BLaER1 (cell line): Measurements from ENCODE around the gene RPS5.
"Not testable (repeated sequence)": the region's sequence is repeated elsewhere in the genome, so short reads cannot be mapped to it uniquely, and the experiment has no call there.

Experiments
- H3K27ac ChIP-seq: shearing (Covaris generic); formaldehyde crosslinking; 2 replicates; pipeline ENCODE4 v1.8.1; 2022
- H3K27me3 ChIP-seq: shearing (Covaris generic); formaldehyde crosslinking; 2 replicates; pipeline ENCODE4 v1.8.1; 2022
- H3K36me3 ChIP-seq: shearing (Covaris generic); formaldehyde crosslinking; 2 replicates; pipeline ENCODE4 v1.8.1; 2022
- H3K4me1 ChIP-seq: shearing (Covaris generic); formaldehyde crosslinking; 2 replicates; pipeline ENCODE4 v1.8.1; 2022
- H3K4me2 ChIP-seq: shearing (Covaris generic); formaldehyde crosslinking; 2 replicates; pipeline ENCODE4 v1.8.1; 2022
- H3K4me3 ChIP-seq: shearing (Covaris generic); formaldehyde crosslinking; 2 replicates; pipeline ENCODE4 v1.8.1; 2022
- H3K9ac ChIP-seq: shearing (Covaris generic); formaldehyde crosslinking; 2 replicates; pipeline ENCODE4 v1.8.1; 2022
- H3K9me3 ChIP-seq: shearing (Covaris generic); formaldehyde crosslinking; 2 replicates; pipeline ENCODE4 v1.8.1; 2022
- H4K20me1 ChIP-seq: shearing (Covaris generic); formaldehyde crosslinking; 2 replicates; pipeline ENCODE4 v1.8.1; 2022
- Cebpa-rat ChIP-seq: shearing (Covaris generic); IDR thresholded peaks from 2 replicates; pipeline ENCODE4 v1.8.1; 2022

The RPS5 gene

GRCh38 chr19:58428617-58429016, 41.5 kb downstream of the RPS5 start:
- peaks cover 33% of the 10 kb centered on the region for H3K36me3 ChIP-seq

GRCh38 chr19:58429745-58430144, 42.7 kb downstream of the RPS5 start:
- H3K9ac ChIP-seq: no peak overlapping the region
- peaks cover 66% of the 10 kb centered on the region for H3K9me3 ChIP-seq

More at GRCh38 chr19:58428617-58429016, 41.5 kb downstream of the RPS5 start:
- H3K9ac ChIP-seq: no peak overlapping the region
- no peaks in the 10 kb centered on the region for H3K27me3 ChIP-seq
- no peak overlapping the region for H3K4me2 ChIP-seq
- H3K4me1 ChIP-seq: no peaks in the 10 kb centered on the region
- no peak for TF ChIP-seq Cebpa-rat
- no peak overlapping the region for H3K27ac ChIP-seq
- H3K4me3 ChIP-seq: no peak overlapping the region
- H4K20me1 ChIP-seq: no peaks in the 10 kb centered on the region
- H3K9me3 ChIP-seq: peaks cover 55% of the 10 kb centered on the region

GRCh38 chr19:58434217-58434616, 47.1 kb downstream of the RPS5 start:
- no peak overlapping the region for H3K4me2 ChIP-seq
- no peaks in the 10 kb centered on the region for H3K27me3 ChIP-seq
- no peaks in the 10 kb centered on the region for H3K4me1 ChIP-seq
- no peak overlapping the region for H3K4me3 ChIP-seq
- no peak overlapping the region for H3K9ac ChIP-seq
- peaks cover 67% of the 10 kb centered on the region for H3K9me3 ChIP-seq
- H4K20me1 ChIP-seq: no peaks in the 10 kb centered on the region
- no peak overlapping the region for H3K27ac ChIP-seq
- no peak for TF ChIP-seq Cebpa-rat
- peaks cover 38% of the 10 kb centered on the region for H3K36me3 ChIP-seq

More at GRCh38 chr19:58429745-58430144, 42.7 kb downstream of the RPS5 start:
- Histone ChIP-seq H3K4me2 (no peak overlapping the region), H4K20me1 (no peaks in the 10 kb centered on the region), H3K27ac (no peak overlapping the region), H3K27me3 (no peaks in the 10 kb centered on the region), H3K36me3 (peaks cover 44% of the 10 kb centered on the region), H3K4me1 (no peaks in the 10 kb centered on the region), H3K4me3 (no peak overlapping the region)
- no peak for TF ChIP-seq Cebpa-rat

GRCh38 chr19:58439576-58440554, 52.8 kb downstream of the RPS5 start, which contains the start of gene ZNF132:
Gene ZNF132, minus strand, starts transcription at chr19:58440153. Its CDS starts 332 bp downstream, at chr19:58439821.
- Histone ChIP-seq H3K36me3 (peaks cover 1% of the 10 kb centered on the region; the same call in 1 of the 2 replicates), H3K4me2 (no peak within 1 kb of the TSS), H3K4me3 (no peak within 1 kb of the TSS), H3K27me3 (no peaks in the 10 kb centered on the region), H3K27ac (no peak within 1 kb of the TSS), H3K4me1 (no peaks in the 10 kb centered on the region), H4K20me1 (no peaks in the 10 kb centered on the region), H3K9me3 (peaks cover 64% of the 10 kb centered on the region), H3K9ac (no peak within 1 kb of the TSS)
- no peak for TF ChIP-seq Cebpa-rat

GRCh38 chr19:58440556-58440955, 53.5 kb downstream of the RPS5 start:
- H3K9ac ChIP-seq: no peak overlapping the region
- no peak overlapping the region for H3K4me3 ChIP-seq
- no peak overlapping the region for H3K4me2 ChIP-seq

GRCh38 chr19:58442986-58443385, 55.9 kb downstream of the RPS5 start:
- not testable (repeated sequence) for H3K9ac ChIP-seq, H3K4me2 ChIP-seq, H3K4me3 ChIP-seq, H3K36me3 ChIP-seq, H4K20me1 ChIP-seq, H3K4me1 ChIP-seq, H3K27me3 ChIP-seq, H3K27ac ChIP-seq
- H3K9me3 ChIP-seq: peaks cover 74% of the 10 kb centered on the region

More at GRCh38 chr19:58440556-58440955, 53.5 kb downstream of the RPS5 start:
- no peaks in the 10 kb centered on the region for H3K36me3 ChIP-seq
- H3K4me1 ChIP-seq: no peaks in the 10 kb centered on the region
- no peak for TF ChIP-seq Cebpa-rat
- no peaks in the 10 kb centered on the region for H4K20me1 ChIP-seq
- H3K9me3 ChIP-seq: peaks cover 57% of the 10 kb centered on the region
- H3K27ac ChIP-seq: no peak overlapping the region
- no peaks in the 10 kb centered on the region for H3K27me3 ChIP-seq
